Loucy (cell line): ENCODE measurements around the gene KIF4A.

Source experiments
- CTCF ChIP-seq: fragments of 200-600 bp; sonication (generic); conservative IDR thresholded peaks from 2 replicates; pipeline ENCODE4 v1.5.1; 2014; ENCODE audit warnings: mild to moderate bottlenecking, antibody characterized with exemption, low read length
- EZH2phosphoT487 ChIP-seq: fragments of 200-600 bp; IDR thresholded peaks from 2 replicates; pipeline ENCODE4 v1.6.1; 2018; ENCODE audit warnings: antibody characterized with exemption, mild to moderate bottlenecking, moderate library complexity, borderline replicate concordance

GRCh38 chrX:70434352-70434866 is 144.5 kb downstream of the KIF4A start:
- no peak for TF ChIP-seq CTCF
- no peak for TF ChIP-seq EZH2phosphoT487
